Ishikawa (cell line): ENCODE measurements around the gene JPH3.

Experiments
- CEBPB ChIP-seq: IDR thresholded peaks from 2 replicates; pipeline ENCODE4 v1.6.1; 2012
- EP300 ChIP-seq: IDR thresholded peaks from 2 replicates; pipeline ENCODE4 v1.6.1; 2012; ENCODE audit warnings: borderline replicate concordance
- FOXM1 ChIP-seq: IDR thresholded peaks from 2 replicates; pipeline ENCODE4 v1.6.1; 2012; ENCODE audit warnings: low read depth, borderline replicate concordance
- MAX ChIP-seq: IDR thresholded peaks from 2 replicates; pipeline ENCODE4 v1.6.1; 2012
- NFIC ChIP-seq: IDR thresholded peaks from 2 replicates; pipeline ENCODE4 v1.6.1; 2012
- RAD21 ChIP-seq: IDR thresholded peaks from 2 replicates; pipeline ENCODE4 v1.6.1; 2012; ENCODE audit warnings: low read depth
- ZBTB7A ChIP-seq: IDR thresholded peaks from 2 replicates; pipeline ENCODE4 v1.6.1; 2012; ENCODE audit warnings: low read depth

GRCh38 chr16:87713451-87714229, 111.3 kb downstream of the JPH3 start:
- TF ChIP-seq CEBPB, result no peak
- TF ChIP-seq ZBTB7A, result no peak
- TF ChIP-seq RAD21, result no peak
- no peak for TF ChIP-seq MAX
- no peak for TF ChIP-seq FOXM1
- TF ChIP-seq EP300, result no peak
- no peak for TF ChIP-seq NFIC
